Mucosa of descending colon (tissue), 3 donors: Measurements from ENCODE around the gene ENPP3. TPM values are rescaled to one million over a fixed set of nuclear protein-coding genes. Genes with fewer than 3 reads are reported as not detected.

Experiments used
- ATAC-seq: fragments of 200-7000 bp; cut with Tn5 transposase; one replicate; pipeline ENCODE4 v1.9.1; 2020; ENCODE audit warnings: mild to moderate bottlenecking, moderate library complexity
- DNase-seq, 3 donors: peaks; one replicate each; pipeline ENCODE4 v3.0.0-alpha.2; 2020
- H3K36me3 ChIP-seq: fragments of 200-600 bp; one replicate; pipeline ENCODE4 v1.8.0; 2021; ENCODE audit warnings: low read depth, mild to moderate bottlenecking
- H3K4me1 ChIP-seq: fragments of 200-600 bp; one replicate; pipeline ENCODE4 v1.8.0; 2021; ENCODE audit warnings: low read depth, mild to moderate bottlenecking
- H3K4me3 ChIP-seq: fragments of 200-600 bp; one replicate; pipeline ENCODE4 v1.8.0; 2021; ENCODE audit warnings: mild to moderate bottlenecking
- H3K9me3 ChIP-seq: fragments of 200-600 bp; one replicate; pipeline ENCODE4 v1.8.0; 2021; ENCODE audit warnings: mild to moderate bottlenecking
- CTCF ChIP-seq: fragments of 200-600 bp; IDR thresholded peaks from one replicate; pipeline ENCODE4 v1.8.0; 2022; ENCODE audit warnings: antibody characterized with exemption, mild to moderate bottlenecking
- intact Hi-C, 2 donors: fragments of 100-400 bp; cut with DNase I in 1 of 2; cut with micrococcal nuclease in 1 of 2; formaldehyde crosslinking; loops; one replicate each; pipeline versions ENCODE4 v1.11.0 to v1.11.1; 2022; cut with DNase I, micrococcal nuclease
- total RNA-seq, 3 donors: library from RNA; stranded (reverse); fragmentation: NEBNext Ultra II Directional in 2 of 3; extraction: Animal tissue kit (Norgen Biotek cat#: 25700) in 2 of 3; gene quantifications; one replicate each; pipeline versions ENCODE4 v1.2.1 to v1.2.4, GENCODE V29; 2021 to 2023
- donor health status: DM: no; HTN: no; CAD: no; lungs with moderate emphysema.
- donor health status: DM: no; HTN: no; CAD: no.
- donor health status: DM: no; HTN: yes; CAD: no.

Gene ENPP3
- total RNA-seq, 3 donors from 2014 or later = 6.6 to 22.8 (median 19.5) TPM

GRCh38 chr6:131740161-131740560 lies 103.1 kb downstream of the ENPP3 start:
- Histone ChIP-seq H3K36me3 (no peaks in the 10 kb centered on the region), H3K9me3 (no peaks in the 10 kb centered on the region), H3K4me1 (no peaks in the 10 kb centered on the region), H3K4me3 (no peak overlapping the region)
- TF ChIP-seq CTCF = no peak
- DNase-seq (no peak), ATAC-seq (no peak)
- intact Hi-C loops = no loop called here

- H3K4me1 ChIP-seq = no peaks in the 10 kb centered on the region
- intact Hi-C loops = no loop called here
- no peak overlapping the region for H3K4me3 ChIP-seq
- no peak for ATAC-seq
- H3K9me3 ChIP-seq = no peaks in the 10 kb centered on the region
- no peak for DNase-seq
- TF ChIP-seq CTCF = no peak
- H3K36me3 ChIP-seq = no peaks in the 10 kb centered on the region
Measured at GRCh38 chr6:131741688-131742393, 104.7 kb downstream of the ENPP3 start.

GRCh38 chr6:131744432-131745287 lies 107.6 kb downstream of the ENPP3 start:
- H3K36me3 ChIP-seq = no peaks in the 10 kb centered on the region
- H3K9me3 ChIP-seq = no peaks in the 10 kb centered on the region
- no peaks in the 10 kb centered on the region for H3K4me1 ChIP-seq
- DNase-seq (no peak), ATAC-seq (no peak)
- no peak overlapping the region for H3K4me3 ChIP-seq
- no peak for TF ChIP-seq CTCF
- intact Hi-C loops = no loop called here

- TF ChIP-seq CTCF = no peak
- DNase-seq (no peak), ATAC-seq (no peak)
- intact Hi-C loops = no loop called here
- Histone ChIP-seq H3K4me3 (no peak overlapping the region), H3K36me3 (no peaks in the 10 kb centered on the region), H3K9me3 (no peaks in the 10 kb centered on the region), H3K4me1 (no peaks in the 10 kb centered on the region)
Measured at GRCh38 chr6:131745476-131745875, 108.4 kb downstream of the ENPP3 start.

GRCh38 chr6:131747821-131748353 lies 110.8 kb downstream of the ENPP3 start:
- ATAC-seq (no peak), DNase-seq (no peak)
- Histone ChIP-seq H3K4me1 (no peaks in the 10 kb centered on the region), H3K36me3 (no peaks in the 10 kb centered on the region), H3K4me3 (no peak overlapping the region), H3K9me3 (no peaks in the 10 kb centered on the region)
- TF ChIP-seq CTCF = no peak
- intact Hi-C loops = no loop called here
